ENCODE measurements around the gene TUBB8.
A peak's percentile ranks its signal among the peaks of the same experiment; 100 is the strongest.
"Not testable (repeated sequence)": the region's sequence is repeated elsewhere in the genome, so short reads cannot be mapped to it uniquely, and the experiment has no call there.

TUBB8 gene

DNA sequence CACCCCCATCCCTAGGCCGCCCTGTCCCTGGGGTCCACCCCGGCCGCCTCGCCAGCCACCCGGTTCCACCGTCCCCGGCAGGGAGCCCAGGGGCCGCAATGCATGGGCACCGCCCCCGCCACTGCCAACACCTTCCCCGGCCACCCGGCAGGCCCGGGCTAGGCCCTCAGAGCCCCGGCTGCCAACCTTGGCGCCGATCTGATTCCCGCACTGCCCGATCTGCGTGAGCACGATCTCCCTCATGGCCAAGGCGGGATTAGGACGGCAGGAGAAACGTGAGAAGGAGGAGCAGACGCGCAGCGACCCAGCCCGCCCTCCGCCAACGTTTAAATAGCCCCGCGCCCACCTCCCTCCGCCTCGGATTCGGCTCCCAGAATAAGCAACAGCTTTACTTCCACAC lies at the start of gene TUBB8:
Gene TUBB8 (minus strand): TSS at position 301 of the 400 bp plus-strand sequence. CDS start 58 bp downstream, at position 243.
- no peak for DNase-seq

- no peak for DNase-seq
Observed at GRCh38 chr10:96466-96865, 47.4 kb upstream of the TUBB8 start.

- no peak for DNase-seq
Observed at GRCh38 chr10:95356-96115, 46.4 kb upstream of the TUBB8 start.

GRCh38 chr10:94613-95012 lies 45.5 kb upstream of the TUBB8 start:
- no peak for DNase-seq

DNA sequence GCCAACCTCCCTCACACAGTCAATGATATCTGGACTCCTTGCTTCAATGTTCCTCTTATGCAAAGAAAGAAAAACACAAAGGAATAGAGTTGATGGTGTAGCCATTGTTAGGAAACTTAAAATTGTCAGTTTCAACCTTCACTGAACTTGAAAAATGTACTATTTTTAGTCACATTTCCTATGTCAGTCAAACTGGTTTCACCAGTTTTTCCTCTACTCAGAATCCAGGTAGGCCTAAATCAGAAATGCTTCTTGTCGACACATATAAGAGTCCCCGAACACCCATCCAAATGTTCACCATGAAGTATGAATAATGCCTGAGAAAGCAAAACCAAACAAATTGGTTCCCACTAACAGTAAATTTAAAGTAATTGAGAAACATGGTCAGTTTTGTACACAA lies 43.8 kb upstream of the TUBB8 start:
- no peak for DNase-seq

DNA sequence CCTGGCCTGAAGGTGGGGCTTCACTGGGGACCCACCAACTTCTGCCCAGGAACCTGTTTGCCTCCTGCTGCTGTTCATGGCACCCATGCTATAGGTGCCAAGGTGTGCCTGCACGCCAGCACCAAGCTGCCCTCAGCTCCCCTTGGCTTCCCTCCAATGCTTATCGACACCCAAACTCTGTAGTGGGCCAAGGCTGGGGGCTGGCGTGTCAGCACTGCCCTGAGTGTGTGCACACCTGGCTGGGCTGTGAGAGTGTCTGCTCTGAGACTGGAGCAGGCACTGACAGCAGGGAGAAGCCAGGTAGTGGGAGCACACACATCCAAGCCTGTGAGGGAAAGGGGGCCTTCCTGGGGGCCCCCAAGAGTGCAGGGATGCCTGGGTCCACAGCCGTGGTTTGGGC lies 43.1 kb upstream of the TUBB8 start:
- no peak for DNase-seq

GRCh38 chr10:91313-91712 lies 42.2 kb upstream of the TUBB8 start:
- no peak for DNase-seq

DNA sequence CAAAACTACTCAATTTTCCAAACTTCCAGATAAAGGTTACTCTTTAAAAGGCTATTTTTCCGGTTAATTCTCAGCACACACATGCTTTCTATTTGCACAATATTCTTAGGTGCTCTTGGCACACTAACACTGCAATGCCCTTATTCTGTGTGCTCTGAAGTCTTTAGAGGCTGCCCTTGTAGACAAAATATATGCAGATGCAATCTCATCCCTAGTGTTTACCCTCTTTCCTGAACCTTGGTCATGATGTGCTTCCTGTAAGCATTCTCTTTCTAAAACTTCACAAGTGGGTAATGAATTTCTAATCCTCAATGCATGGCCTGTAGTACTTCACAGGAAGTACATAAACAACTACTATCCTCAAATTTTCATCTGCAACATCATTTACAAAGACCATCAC lies 41.1 kb upstream of the TUBB8 start:
- DNase-seq = no peak

DNA sequence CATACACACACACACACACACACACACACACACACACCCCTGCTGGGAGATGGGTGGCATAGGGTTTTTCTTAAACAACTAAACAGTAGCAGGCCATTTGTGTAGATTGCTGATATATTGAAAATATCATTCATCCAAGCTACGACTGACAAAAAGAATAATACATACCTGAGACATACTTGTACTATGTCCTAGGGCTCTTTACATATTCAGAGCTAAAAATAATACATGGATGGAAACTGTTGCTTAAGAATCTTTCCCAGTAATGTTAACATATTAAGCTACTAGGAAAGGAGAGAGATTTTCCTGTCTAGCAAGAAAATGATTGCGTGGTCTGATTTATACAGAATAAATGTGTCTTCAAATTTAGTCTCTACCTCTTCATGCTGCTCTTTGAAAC lies 40.2 kb upstream of the TUBB8 start:
- DNase-seq = no peak

DNA sequence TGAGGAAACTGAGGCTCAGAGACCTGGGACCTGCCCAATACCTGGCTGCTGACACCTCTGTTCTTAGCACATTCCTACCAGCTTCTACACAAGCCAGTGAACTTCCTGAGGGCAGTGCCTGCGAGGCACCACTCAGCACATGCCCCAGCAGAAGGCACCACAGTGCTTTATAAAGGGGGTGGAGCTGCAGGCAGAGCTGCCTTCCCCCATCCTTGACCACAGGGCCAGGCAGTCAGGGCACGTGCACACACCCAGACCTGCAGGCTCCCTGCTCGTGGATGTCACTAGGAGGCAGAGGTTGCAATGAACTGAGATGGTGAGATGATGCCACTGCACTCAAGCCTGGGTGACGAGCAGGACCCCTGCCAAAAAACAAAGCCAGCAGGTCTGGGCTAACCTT lies 39.2 kb upstream of the TUBB8 start:
- no peak for DNase-seq

DNA sequence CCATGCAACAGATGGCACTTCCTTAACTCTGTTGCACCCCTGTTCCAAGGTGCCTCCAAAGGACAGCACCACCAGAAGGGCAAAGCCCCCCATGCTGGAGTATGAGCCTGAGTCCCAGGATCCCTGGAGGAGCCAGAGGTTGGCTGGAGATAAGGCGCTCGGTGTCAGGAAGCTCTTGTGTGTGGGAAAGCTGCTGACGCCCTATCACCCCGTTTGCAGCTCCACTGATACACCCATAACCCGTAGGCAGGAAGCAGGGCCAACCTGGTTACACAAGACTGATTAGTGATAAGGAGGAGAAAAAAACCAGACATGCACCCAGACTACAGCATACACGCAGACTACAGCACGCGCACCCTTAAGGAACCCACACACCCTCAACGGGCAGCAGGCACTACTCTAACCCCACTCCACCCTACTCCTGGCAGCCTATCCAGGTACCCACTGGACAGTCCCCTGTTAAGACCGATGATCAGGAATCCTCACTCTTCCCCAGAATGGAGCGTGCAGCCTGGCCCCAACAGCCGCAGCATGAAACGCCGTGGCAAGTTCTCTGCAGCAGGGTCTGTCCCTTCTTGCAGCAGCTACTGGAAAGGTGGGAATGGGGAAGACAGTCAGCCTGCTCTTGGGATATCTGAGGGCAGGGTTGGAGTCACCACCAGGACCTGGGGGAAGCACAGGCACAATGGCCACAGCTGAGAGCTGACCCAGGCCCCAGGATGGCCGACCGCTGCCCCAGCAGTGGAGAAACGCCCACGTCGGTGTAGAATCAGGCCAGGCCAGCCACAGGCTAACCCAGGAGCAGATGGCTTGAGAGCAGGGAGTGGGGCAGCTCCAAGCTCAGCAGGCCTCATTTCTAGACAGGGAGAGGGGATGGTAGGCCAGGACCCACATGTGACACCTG lies 38.3 kb upstream of the TUBB8 start:
- no peak for DNase-seq

GRCh38 chr10:86031-86430 lies 36.9 kb upstream of the TUBB8 start:
- DNase-seq = no peak

DNA sequence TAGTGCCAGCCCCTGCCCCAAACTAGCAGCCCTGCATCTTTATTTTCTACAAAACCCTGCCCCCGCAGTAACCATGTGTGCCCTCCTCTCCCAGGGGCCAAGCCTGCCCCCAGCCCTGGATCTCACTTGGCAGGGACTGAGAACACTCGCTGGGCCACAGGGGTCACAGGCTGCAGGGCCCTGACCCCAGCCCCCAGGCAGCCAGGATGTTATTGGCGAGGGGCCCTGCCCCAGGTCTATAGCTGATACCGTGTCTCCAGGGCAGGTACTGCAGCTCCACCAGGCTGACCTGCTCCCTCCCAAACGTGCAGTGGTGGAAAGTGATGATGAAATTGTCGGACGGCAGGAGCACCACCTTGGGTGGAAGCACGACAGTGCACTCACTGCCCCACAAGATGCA lies 35.9 kb upstream of the TUBB8 start:
- DNase-seq = no peak

- DNase-seq = no peak
Observed at GRCh38 chr10:83930-84530, 34.9 kb upstream of the TUBB8 start.

GRCh38 chr10:80477-81105 lies 31.5 kb upstream of the TUBB8 start:
- no peak for DNase-seq

DNA sequence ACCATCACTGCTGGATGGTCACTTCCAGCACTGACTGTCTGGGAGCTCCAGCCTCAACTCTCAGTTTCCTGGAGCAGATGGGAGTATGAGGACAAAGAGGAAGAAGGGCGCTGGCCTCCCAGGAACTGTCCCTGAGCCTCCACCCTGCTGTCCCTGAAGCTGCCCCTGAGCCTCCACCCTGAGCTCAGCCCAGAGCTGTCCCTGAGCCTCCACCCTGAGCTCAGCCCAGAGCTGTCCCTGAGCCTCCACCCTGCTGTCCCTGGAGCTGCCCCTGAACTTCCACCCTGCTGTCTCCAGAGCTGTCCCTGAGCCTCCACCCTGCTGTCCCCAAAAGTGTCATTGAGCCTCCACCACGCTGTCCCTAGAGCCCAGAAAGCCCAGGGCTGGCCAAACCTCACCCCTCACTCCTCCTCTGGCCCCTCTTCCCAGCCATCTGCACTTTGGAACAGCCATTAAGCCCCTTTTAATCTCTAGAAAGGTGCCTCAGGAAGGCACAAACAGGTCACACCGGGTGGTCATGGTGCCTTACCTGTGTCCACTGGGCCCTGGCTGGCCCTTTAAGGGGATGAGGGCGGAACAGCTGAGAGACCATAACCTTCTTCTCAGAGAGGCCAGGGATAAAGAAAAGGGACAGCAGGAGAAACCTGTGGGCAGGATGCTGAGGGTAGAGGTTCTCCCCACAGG lies 30.6 kb upstream of the TUBB8 start:
- DNase-seq = no peak

DNA sequence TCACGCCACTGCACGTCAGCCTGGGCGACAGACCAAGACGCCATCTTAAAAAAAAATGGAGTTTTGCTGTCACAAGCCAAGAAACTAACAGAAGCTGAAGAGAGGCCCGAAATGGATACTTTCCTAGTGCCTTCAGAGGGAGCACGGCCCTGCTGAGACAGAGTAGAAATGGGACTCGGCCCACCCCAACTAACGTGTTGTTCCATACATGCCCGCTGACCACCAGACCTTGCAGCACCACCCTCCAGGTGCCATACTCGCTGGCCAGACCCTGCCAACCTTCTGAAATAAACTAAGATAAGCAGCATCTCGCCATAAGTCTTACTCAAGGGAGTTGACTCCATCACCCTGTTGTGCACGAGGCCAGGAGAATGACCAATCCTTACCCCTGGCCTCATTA lies 29.5 kb upstream of the TUBB8 start:
- no peak for DNase-seq

DNA sequence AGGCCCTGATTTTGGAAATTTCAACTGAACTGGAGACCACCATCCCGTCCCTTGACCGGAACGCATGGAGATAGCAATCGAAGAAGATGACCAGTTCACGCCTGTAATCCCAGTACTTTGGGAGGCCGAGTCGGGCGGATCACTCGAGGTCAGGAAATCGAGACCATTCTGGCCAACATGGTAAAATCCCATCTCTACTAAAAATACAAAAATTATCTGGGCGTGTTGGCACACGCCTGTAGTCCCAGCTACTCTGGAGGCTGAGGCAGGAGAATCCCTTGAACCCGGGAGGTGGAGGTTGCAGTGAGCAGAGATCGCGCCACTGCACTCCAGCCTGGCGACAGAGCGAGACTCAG lies 25.1 kb upstream of the TUBB8 start:
- not testable (repeated sequence) for DNase-seq

- peak in 1 of 2 experiments; percentile 25 for DNase-seq
Observed at GRCh38 chr10:73543-74265, 24.6 kb upstream of the TUBB8 start.

DNA sequence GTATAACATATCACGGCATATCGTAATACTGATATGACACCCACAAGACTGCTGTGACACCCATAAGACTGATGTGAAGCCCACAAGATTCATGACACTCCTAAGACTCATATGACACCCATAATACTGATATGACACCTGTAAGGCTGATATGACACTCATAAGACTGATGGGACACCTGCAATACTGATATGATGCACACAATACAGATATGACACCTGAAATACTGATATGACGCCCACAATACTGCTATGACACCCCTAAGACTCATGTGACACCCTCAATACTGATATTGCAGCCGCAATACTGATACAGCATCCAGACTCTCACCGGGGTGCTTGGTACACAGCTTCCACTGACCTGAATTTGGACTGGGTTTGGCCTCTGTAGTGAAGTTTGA lies 19.1 kb upstream of the TUBB8 start:
- DNase-seq = not testable (repeated sequence)

DNA sequence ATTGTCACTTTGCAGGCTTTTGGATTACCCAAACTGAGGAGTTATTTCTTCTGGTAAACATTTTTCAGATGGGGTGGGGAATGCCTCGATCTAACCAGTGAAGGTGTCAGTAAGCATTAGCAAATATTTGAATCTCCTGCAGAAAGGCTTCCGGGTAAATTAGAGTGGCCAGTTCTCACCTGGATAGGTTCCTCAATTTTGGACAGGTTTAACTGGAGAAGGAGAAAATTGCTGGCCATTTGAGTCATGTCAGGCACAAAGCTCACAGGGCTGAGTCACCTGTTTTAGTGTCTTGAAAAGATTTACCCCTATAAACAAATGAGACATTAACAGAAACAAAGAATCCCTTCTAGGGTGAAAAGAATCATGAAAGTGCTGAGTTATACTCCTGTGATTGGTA lies 830 bp upstream of the TUBB8 start:
- not testable (repeated sequence) for DNase-seq

- DNase-seq = not testable (repeated sequence)
Observed at GRCh38 chr10:47864-48263, 1.2 kb downstream of the TUBB8 start.
